ENCODE measurements around the gene BAD.
"Not testable (repeated sequence)": the region's sequence is repeated elsewhere in the genome, so short reads cannot be mapped to it uniquely, and the experiment has no call there.

The BAD gene

DNA sequence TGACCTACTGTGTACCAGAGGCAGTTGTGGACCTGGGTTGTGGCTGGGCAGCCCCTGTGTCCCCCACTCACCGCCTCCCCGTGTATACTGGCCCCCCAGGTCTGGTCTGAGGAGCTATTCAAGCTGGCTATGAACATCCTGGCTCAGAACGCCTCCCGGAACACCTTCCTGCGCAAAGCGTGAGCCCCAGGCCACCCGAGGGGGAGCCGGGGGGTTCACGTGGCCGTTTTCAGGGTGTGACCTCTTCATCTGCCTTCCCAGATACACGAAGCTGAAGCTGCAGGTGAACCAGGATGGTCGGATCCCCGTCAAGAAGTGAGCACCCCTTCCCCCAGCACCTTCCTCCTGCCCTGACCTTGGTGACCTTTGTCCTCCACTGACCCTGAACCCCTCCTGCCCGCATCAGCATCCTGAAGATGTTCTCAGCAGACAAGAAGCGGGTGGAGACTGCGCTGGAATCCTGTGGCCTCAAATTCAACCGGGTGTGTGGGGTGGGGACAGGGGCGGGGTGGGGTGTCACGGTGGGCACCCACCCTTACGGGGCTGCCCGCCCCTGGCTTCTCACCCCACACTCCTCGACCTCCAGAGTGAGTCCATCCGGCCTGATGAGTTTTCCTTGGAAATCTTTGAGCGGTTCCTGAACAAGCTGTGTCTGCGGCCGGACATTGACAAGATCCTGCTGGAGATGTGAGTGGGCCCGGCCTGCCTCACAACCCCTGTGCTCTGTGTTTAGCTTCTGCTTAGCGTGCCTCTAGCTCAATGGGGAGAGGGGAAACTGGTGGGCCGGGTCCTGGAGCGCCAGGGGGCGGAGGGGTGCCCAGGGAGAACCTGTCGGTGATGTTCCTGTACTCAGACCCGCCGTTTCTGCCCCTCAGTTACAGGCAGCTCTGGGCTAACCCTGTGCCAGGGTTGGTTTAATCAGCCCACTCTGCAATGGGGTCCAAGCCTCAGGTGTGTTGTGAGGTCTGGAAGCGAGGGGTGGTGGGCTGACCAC lies 29.0 kb downstream of the BAD start:
- no peak for DNase-seq

DNA sequence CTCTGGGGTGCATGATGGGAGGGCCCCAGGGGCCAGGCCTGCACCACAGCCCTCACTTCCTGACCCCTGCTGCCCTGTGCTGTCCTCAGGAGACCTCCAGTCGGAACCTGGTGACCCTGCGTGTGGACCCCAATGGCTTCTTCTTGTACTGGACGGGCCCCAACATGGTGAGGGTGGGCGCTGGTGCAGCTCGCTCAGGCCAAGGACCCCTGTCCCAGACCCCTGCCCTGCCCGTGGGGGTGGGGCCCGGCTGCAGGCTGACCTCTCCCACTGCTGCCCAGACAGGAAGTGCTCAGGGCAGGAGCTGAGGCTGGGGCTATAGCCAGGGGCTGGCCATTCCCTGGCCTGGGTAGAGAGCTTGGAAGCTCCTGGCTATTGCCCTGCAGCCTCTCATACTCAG lies 30.1 kb downstream of the BAD start:
- DNase-seq: no peak

DNA sequence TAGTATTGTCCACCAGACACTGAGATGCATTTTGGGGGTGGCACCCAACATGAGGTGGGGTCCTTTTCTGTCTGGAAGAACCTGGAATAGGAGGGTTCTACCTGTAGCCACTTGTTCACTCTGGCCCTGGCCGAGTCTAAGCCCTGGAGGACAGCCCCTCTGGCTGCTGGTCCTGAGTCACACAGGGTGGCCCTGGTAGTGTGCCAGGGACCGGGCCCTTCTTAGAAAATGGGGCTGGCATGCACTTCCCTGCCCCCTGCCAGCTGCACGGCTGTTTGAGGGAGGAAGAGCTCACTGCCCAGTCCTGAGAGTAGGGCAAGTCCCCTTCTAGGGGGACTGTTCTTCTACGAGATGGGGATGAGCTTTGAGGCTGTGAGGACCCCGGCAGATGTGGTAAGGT lies 31.0 kb downstream of the BAD start:
- DNase-seq: no peak

DNA sequence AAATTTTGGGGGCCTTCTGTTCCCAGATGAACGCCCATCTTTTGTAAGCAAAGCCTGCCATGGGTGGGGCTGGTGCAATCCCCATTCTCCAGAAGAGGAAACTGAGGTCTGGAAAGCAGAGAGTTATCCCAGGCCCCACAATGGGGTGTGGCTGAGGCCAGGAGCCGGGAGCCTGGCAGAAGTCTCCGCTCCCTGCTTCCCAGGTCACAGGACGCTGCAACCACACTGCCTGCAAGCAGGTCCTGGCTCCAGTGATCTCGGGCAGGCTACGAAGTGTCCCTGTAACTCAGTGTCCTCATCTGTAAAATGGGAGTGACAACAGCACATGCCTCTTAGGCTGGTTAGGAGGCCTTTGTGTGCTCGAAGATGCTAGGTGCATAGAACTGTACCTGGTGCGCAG lies 31.4 kb downstream of the BAD start:
- no peak for DNase-seq

DNA sequence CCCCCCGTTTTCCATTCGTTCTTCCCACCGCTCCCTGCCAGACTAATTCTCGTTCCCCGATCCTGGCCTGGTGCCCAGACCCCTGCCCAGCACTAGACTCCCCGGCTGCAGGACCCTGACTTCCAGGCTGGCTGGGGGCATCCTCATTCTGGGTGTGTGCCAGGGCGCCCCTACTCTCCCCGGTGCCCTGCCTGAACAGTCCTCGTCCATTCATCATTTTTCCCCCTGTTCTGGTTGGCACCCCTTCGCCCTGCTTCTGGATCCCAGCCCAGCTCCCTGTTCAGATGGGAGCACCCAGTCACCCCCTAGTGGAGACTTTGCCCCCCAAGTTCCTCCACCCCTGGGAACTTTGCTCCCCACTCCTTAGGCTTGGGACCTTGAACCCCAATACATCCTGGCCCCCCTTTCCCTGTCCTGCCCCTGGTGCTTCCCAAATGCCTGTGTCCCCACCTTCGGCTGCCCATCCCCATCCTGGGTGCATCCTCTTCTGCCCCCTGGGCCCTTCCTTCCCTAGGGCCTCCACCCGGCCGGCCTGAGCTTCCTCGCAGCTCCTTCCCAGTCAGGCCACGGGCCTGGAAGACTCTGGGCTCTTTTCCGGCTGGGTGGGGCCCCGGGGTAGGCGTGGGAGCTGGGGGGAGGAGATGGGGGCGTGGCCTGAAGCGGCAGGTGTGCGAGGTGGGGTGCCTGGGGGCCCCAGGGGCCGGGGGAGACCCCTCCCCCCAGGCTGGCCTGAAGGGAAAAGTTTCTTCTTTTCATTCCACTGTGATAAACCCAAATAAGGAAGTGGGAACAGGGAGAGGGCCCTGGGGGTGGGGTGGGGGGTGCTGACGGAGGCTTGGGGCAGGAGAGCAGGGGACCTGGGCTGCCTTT lies 32.2 kb downstream of the BAD start:
- no peak for DNase-seq

DNA sequence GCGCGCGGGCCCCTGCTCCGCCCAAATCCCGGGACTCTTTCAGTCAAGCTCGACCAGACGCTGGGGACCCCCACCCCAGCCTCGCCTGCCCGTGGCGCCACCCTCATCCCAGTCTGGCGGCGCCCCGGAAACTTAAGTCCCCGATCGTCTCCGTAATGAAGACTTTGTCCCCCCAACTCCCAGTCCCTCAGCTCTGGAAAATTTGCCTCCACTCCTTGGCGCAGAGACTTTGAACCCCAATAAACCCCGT lies 32.8 kb downstream of the BAD start:
- DNase-seq: no peak

DNA sequence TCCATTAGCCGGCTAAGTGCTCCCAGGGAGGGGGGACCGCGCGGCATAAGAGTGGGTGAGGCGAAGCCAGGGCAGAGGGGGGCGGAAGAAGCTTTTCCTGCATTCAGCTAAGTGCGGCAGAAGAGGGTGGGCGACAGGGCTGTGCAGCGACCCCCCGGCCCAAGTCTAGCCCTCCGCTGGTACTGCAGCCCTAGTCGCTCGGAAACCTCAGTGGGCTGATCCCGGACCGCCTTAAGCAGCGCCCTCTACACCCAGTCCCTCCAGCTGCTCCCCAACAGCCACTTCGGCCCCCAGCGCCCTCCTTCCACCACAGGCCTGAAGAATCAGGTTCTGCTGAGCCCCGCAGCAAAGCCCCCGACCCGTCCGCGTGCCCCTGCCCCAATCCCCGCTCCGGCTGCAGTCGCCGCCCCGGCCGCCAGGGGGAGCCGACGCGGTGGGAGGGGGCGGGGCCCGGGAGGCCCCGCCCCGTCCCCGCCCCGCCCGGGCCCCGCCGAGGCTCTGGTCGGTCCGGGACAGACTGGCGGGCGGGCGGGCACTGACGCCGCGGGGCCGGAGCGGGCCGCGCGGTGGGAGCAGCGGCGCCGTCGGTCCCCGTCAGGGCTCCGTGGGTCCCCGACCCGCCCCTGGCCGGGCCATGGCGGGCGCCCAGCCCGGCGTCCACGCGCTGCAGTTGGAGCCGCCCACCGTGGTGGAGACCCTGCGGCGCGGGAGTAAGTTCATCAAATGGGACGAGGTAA lies 33.3 kb downstream of the BAD start, which contains the start of gene PLCB3:
PLCB3 (plus strand) TSS at position 515 of the 737 bp plus-strand sequence; CDS start at position 635, 120 bp downstream.
- DNase-seq: peak; percentile 54 to 71

DNA sequence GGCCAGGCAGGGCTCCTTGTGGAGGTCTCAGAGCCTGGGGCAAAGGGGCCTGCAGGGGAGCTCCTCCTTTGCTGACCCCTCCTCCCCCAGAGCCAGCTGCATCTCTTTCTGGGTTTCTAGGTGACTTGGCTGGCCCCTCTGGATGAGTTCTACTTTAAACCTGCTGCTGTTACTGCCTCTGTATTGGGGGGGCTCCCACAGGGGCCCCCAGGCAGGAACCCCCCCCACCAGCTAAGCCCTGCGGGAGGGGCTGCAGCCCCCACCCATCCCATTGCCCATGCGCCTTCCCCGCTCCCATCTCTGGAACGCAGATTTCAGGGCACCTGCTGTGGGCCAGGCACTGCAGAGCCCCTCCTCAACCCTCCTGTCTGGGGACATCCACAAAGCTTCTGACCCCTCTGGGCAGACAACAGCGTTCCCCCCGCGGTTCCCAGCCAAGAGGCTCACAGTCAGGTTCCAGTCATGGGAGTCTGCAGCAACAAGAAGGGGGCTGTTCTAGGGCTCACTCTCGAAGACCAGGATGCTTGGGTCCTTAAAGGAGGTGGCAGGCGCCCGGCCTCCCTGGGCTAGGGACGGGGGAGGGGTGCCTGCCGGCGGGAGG lies 34.0 kb downstream of the BAD start:
- DNase-seq: no peak

DNA sequence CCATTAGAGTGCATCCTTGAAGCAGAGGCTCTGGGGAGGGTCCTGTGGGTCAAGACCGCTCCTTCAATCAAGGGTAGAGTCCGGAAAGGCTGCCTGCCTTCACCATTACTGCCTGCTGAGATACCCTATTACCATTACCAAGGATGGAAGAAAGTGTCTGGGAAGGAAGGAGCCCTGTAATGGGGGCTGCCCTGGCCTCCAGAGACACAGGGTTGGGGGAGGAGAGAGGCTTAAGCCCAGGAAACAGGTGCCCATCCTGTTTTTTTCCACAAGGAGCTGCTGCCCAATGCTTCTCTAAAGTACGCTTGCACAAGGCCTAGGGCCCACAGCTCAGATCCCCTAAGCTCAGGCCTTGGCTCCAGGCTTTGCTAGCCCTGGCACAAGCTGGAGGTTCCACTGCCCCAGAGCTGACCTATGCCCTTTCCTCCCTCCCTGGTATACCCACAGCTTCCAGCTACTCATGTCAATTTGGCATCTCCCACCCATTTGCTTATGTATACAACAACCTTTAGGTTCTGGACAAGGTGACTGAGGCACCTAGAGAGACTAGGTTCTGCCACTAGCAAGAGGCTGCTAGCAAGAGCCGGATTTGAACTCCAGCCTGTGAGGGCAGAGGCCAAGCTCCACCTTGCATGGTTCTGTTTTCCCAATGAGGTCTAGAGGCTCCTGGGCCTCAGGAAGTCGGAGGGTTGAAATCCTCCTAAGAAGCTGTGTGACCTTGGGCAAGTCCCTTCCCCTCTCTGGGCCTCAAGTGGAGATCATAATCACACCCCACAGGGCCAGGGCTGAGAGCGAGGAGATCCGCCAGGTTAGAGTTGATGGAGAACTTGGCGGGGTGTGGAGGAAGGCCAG lies 34.7 kb downstream of the BAD start:
- DNase-seq: no peak

DNA sequence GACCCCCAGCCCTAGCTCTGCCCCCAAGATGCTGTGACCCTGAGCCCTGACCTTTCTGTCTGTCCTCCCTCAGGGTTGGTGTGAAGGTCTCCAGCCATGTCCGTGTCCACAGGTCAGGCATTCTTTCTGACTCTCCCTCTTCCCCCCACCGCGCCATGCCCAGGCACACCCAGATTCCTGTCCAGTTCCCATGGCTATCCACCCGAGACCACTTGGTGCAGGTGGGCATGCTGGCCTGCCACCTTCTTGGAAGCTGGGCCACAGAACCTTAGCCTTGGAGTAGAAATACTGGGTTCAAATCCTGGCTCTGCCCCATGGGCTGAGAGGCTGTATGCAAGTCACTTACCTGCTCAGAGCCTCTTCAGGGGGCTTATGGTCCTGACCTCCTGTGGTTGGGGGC lies 35.4 kb downstream of the BAD start:
- no peak for DNase-seq

DNA sequence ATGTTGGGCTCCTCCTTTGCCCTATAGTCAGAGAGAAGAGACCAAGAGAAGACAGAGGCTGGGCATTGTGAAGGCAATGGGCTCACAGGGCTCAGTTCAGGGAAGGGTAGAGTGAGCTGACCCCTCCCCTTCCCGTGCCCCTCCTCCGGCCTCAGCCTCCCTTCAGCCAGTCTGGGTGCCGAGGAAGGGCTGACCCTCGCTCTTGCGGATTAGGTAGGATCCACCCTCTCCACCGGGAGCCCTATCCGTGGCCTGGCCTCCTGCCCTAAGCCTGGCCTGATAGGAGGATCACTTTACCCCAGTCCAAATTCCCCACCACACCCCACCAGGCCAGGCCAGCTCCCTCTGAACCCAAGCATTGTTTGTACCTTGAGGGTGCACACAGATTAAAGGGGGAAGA lies 35.9 kb downstream of the BAD start:
- no peak for DNase-seq

DNA sequence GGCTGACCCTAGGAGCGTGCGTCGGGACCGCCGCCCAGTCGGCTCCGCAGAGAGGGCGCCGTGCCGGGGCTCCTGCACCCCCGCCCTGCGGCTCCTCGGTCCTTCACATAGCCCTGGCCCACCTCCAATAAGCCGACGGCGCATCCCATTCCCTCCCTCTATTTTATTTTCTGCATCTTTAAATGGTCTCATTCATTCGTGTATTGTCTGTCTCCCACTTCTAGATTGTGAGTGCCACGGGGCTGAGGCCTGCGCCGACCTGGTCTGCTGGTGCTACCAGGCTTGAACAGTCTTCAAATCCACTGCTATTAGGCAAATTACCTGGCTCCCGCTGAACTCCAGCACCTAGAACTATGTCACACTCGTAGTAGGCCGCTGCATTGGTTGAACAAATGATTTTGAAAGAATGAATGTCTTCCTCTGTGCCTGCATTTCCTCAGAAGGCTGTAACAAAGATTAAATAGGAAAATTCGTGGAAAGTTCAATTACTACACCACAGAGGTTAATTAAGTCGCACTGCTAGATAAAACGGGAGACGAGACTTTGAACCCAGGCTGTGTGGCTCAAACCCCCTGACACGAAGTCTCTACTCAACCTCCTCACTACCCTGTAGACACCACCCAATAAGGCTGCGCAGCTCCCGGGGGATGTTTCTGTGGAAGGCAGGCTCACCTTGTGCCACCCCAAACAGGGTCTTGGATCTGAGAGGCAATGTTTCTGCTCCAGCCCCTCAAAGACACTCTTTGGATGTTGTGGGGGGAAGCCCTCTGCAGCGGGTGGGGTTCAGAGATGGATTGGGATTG lies 36.5 kb downstream of the BAD start:
- DNase-seq: no peak

DNA sequence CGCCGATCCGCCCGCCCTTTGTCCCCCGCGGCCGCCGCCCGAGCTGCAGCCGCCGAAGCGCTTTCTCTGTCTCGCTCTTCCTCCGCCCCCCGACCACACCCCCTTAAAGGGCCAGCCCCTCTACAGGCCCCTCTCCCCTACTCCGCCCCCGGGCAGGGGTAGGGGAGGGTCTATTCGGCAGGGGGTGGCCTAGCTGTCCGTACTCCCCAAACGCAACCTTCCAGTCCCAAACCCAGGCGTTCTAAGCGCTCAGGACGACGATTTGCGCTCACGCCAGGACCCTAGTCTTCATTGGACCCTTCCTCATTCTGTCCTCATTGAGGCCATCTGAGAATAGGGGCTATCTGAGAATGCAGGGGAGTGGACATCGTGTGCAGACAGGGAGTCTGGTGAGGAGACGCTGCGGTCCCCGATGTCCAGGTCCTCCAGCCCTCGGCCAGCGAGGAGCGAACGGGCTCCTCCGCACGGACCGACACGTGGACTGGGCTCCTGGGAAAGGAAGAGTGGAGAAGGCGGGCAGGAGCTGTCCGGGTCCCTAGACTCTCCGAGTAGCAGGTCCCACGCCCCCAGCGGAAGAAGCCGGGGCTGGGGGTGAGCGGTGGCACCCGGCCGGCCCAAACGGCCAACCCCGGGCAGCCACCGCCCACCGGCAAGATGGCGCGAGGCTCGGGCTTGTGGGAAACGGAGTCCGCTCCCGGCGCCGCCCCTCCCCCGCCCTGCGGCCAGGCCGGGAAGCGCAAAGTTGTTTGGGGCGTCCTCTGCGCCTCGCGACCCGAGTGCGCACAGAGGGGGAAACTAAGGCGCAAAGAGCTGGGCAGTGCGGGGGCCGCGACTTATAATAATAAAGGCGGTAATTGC lies 37.4 kb downstream of the BAD start, which contains the start of gene PPP1R14B:
PPP1R14B (minus strand) TSS at position 73 of the 858 bp plus-strand sequence. CDS start 270 bp downstream, outside the sequence.
- peak; percentile 81 to 84 for DNase-seq

DNA sequence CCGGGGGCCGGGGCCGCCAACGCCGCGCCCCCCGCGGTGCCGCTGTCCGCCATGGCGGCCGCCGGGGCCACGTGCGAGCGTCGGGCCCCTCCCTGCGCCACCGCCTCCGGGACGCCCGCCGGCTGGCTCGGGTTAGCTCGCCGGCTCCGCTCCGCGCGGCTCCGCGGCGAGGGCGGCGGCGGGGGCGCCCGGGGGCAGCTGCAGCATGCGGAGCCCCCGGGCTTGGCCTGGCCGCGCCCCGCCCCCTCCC lies 37.9 kb downstream of the BAD start:
- not testable (repeated sequence) for DNase-seq

DNA sequence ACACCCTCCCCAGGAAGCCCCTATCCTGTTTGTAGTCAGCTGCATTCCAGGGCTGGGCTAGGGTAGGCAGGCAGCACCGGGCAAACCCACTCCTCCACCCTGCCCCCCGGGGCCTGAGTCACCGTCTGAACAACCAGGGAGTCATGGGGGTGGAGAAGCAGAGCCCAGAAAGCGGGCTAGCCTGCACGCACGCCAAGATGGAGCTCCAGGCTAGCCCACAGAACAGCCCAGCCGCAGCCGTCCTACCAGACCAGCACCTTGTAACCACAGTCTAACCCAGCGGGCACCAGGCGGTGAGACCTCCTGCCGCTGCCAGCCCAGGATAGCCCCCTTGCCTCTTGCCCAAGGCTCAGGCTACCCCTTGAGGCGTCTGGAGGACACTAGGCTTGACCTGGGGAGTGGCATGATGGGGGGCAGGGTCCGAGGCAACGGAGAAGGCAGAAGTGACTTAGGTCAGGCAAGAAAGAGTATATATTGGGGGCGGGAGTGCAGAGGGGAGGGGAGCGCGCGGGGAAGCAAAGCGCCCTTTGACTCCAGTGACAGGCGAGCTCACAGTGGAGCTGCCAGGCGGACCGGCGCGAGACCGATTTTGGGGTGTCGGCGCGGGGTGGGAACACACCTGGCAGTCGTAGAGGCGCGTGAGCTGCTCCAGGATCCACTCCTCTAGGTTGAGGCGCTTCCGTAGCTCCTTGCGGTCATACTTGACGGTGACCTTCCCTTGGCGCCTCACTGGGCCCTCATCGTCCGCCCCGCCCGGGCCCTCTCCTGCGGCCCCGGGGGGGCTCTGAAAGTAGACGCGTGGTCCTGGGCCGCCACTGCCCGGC lies 38.5 kb downstream of the BAD start:
- peak; percentile 80 to 92 for DNase-seq

DNA sequence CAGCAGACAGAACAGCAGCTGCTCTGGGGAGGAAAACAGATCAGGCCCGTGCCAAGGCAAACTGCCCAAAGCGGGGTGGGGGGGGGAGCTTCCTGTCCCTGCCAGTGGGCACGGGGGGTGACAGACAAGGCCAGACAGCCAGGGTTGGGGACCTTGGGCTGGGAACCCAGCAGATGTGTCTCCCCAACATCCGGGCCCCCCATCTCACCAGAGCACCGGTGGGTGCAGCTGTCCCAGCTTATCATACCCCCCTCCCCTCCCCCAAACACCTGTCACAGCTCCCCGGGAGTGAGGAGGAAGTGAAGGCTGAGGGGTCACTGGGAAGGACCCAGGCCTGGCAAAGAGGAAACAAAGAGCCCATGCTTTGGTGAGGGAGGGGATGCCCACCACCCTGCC lies 39.1 kb downstream of the BAD start:
- DNase-seq: peak in 1 of 2 experiments; percentile 17

DNA sequence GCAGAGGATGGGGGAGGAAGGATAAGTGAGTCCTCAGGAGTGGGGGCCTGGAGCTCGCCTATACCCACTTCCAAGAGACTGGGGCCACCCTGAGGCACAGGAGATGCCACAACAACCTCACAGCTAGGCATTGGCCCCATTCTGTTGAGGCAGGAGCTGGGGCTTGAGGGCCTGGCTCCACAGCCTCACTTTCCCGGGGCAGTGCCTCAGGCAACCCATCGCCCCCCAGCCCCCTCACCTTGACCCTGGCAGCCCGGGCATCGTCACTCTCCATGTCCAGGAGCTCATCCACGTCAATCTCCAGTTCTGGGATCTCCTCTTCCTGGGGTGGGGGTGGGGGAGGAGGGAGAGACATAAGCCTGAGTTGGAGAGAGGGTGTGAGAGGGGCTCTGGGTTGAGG lies 39.5 kb downstream of the BAD start:
- no peak for DNase-seq

DNA sequence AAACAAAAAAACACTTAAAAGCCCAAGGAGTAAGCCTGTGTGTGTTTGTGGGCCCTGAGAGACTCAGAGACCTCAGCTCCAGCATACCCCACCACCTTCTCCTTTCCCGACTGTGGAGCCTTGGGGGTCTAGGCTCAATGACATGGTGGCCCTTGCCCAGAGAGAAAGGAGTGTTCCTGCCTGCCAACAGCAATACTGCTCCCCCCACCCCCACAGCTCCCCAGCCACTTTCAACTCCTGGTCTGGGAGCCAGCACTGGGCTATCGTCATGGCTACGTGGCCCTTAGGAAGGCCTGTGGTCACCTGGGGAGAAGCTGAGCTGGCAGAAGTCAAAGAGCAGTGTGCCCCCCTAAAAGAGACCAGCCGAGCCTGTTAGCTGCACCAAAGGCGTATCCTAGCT lies 40.4 kb downstream of the BAD start:
- no peak for DNase-seq

DNA sequence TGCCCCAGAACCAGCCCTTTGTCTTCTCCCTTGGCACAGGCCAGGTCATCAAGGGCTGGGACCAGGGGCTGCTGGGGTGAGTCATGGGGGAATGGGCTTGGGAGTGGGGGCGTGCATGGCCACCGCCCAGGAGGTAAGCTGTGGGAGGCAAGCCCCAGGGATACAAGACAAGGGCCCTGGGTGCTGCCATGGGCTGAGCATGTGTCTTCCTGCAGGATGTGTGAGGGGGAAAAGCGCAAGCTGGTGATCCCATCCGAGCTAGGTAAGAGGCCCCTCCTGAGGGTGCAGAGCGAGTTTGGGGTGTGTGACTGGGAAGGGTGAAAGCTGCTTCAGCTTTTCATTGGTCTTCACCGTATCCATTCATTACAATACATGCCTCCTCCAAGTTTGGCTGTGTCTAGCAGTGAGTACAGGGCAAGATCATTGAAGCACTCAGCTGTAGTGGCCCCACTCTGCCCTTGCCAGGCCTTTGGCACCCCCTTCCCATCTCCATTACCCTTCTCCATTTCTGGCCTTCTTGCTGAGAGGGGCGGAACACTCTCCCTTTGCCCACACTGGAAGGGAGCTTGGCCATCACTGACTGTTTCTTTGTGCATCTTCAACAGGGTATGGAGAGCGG lies 41.1 kb downstream of the BAD start:
- no peak for DNase-seq
